HCT116 (cell line): ENCODE measurements around the gene DNAH9. TPM values are rescaled to one million over a fixed set of nuclear protein-coding genes. Genes with fewer than 3 reads are reported as not detected.

Source experiments
- ATAC-seq: fragments of 200-7000 bp; cut with Tn5 transposase; 2 replicates; pipeline ENCODE4 v1.9.1; 2020; ENCODE audit warnings: mild to moderate bottlenecking, moderate library complexity
- BruUV-seq: library from RNA; stranded (reverse); fragments of 400-500 nt; replicated peaks from 2 replicates; lab custom pipeline; 2021; lab: Mats Ljungman, UMichigan
- CTCF ChIA-PET: fragments of 300-600 bp; sonication (Branson Sonifier 250); formaldehyde crosslinking; loops from one replicate; lab custom pipeline; 2021; ENCODE audit warnings: antibody characterized with exemption; lab: Charles Lee
- POLR2A ChIA-PET: fragments of 300-600, 350-600 bp; sonication (Branson Sonifier 250); formaldehyde crosslinking; loops from one replicate; lab custom pipeline; 2021; ENCODE audit warnings: antibody characterized with exemption; lab: Charles Lee
- RAD21 ChIA-PET, 2 experiments: fragments of 300-600 bp; sonication (Branson Sonifier 250); formaldehyde crosslinking; loops; one replicate each; lab custom pipeline; 2023; ENCODE audit warnings: low total read pairs in 2 of 2; ENCODE audit not compliant: uncharacterized antibody in 2 of 2, unreplicated experiment in 2 of 2, low non-redundant PET in 1 of 2; lab: Charles Lee
- DNase-seq: peaks from one replicate; pipeline ENCODE4 v3.0.0-alpha.2; 2010; ENCODE audit warnings: low read depth, low spot score
- H2AFZ ChIP-seq: fragments of 200-600 bp; shearing (Covaris generic), sonication (generic); 2 replicates; pipeline ENCODE4 v1.6.1; 2017; ENCODE audit warnings: low read depth, mixed run types, mixed read lengths, antibody characterized with exemption, low read length; ENCODE audit not compliant: poor library complexity, severe bottlenecking
- H3K27ac ChIP-seq: 2 replicates; pipeline ENCODE4 v1.5.1; 2012; ENCODE audit warnings: low read depth, low read length
- H3K27me3 ChIP-seq: fragments of 200-600 bp; sonication (generic); 2 replicates; pipeline ENCODE4 v1.6.1; 2016; ENCODE audit warnings: mixed run types, low read length, mixed read lengths; ENCODE audit not compliant: insufficient read depth
- H3K36me3 ChIP-seq, 2 experiments: fragments of 200-500 bp in 1 of 2; fragments of 200-600 bp in 1 of 2; sonication (Bioruptor generic) in 1 of 2; sonication (generic) in 1 of 2; 2 replicates each; pipeline versions ENCODE4 v1.5.1 to v1.6.1; 2014 to 2016; ENCODE audit warnings: low read length in 2 of 2, inconsistent platforms in 1 of 2, mixed read lengths in 1 of 2, mixed run types in 1 of 2; ENCODE audit not compliant: insufficient read depth in 2 of 2, control insufficient read depth in 1 of 2
- H3K4me1 ChIP-seq, 2 experiments: fragments of 200-600 bp in 1 of 2; sonication (generic) in 1 of 2; 2 replicates each; pipeline versions ENCODE4 v1.5.1 to v1.6.1; 2012 to 2017; ENCODE audit warnings: low read length in 2 of 2, inconsistent platforms in 1 of 2, mild to moderate bottlenecking in 1 of 2, mixed read lengths in 1 of 2, mixed run types in 1 of 2, moderate library complexity in 1 of 2; ENCODE audit not compliant: insufficient read depth in 2 of 2, control insufficient read depth in 1 of 2
- H3K4me2 ChIP-seq: fragments of 200-600 bp; sonication (generic); 2 replicates; pipeline ENCODE4 v1.6.1; 2017; ENCODE audit warnings: mixed run types, low read length, mixed read lengths
- H3K4me3 ChIP-seq, 2 experiments: fragments of 200-600 bp in 1 of 2; sonication (generic) in 1 of 2; replicated peaks in 1 of 2; 2 replicates each; pipeline ENCODE4 v1.5.1; 2011 to 2016; ENCODE audit warnings: low read length in 2 of 2, control low read depth in 1 of 2, low read depth in 1 of 2, mild to moderate bottlenecking in 1 of 2, mixed read lengths in 1 of 2, mixed run types in 1 of 2
- H3K79me2 ChIP-seq: fragments of 200-600 bp; sonication (generic); 2 replicates; pipeline ENCODE4 v1.6.1; 2017; ENCODE audit warnings: mild to moderate bottlenecking, mixed run types, low read length, moderate library complexity, mixed read lengths; ENCODE audit not compliant: insufficient read depth
- H3K9ac ChIP-seq: fragments of 200-600 bp; sonication (generic); 2 replicates; pipeline ENCODE4 v1.6.1; 2016; ENCODE audit warnings: low read length, mixed read lengths
- H3K9me2 ChIP-seq: fragments of 200-600 bp; sonication (generic), shearing (Covaris generic); 2 replicates; pipeline ENCODE4 v1.6.1; 2017; ENCODE audit warnings: mixed run types, mild to moderate bottlenecking, moderate library complexity; ENCODE audit not compliant: insufficient read depth
- H3K9me3 ChIP-seq, 2 experiments: fragments of 200-500 bp in 1 of 2; fragments of 200-600 bp in 1 of 2; sonication (Bioruptor generic) in 1 of 2; sonication (generic) in 1 of 2; 2 replicates each; pipeline ENCODE4 v1.6.1; 2014 to 2017; ENCODE audit warnings: low read length in 2 of 2, mixed read lengths in 2 of 2, inconsistent platforms in 1 of 2, low read depth in 1 of 2, mild to moderate bottlenecking in 1 of 2, mixed run types in 1 of 2, moderate library complexity in 1 of 2; ENCODE audit not compliant: control insufficient read depth in 1 of 2, insufficient read depth in 1 of 2
- H4K20me1 ChIP-seq: fragments of 200-600 bp; sonication (generic), shearing (Covaris generic); 2 replicates; pipeline ENCODE4 v1.6.1; 2017; ENCODE audit warnings: mixed run types, mild to moderate bottlenecking, moderate library complexity; ENCODE audit not compliant: insufficient read depth
- CBX3 ChIP-seq: IDR thresholded peaks from 2 replicates; pipeline ENCODE4 v1.6.1; 2012; ENCODE audit warnings: low read depth
- CTCF ChIP-seq, 3 experiments: fragments of 200-600 bp in 1 of 3; sonication (generic) in 1 of 3; IDR thresholded peaks in 2 of 3; conservative IDR thresholded peaks in 1 of 3; 2 replicates each; pipeline ENCODE4 v1.5.1; 2012 to 2017; ENCODE audit warnings: low read depth in 2 of 3, low read length in 2 of 3, antibody characterized with exemption in 1 of 3, borderline replicate concordance in 1 of 3, control low read depth in 1 of 3, mild to moderate bottlenecking in 1 of 3, mixed read lengths in 1 of 3, mixed run types in 1 of 3, moderate library complexity in 1 of 3; ENCODE audit not compliant: insufficient read depth in 1 of 3
- EGR1 ChIP-seq: IDR thresholded peaks from 2 replicates; pipeline ENCODE4 v1.6.1; 2012; ENCODE audit warnings: low read depth
- EZH2 ChIP-seq: fragments of 200-600 bp; sonication (generic); IDR thresholded peaks from 2 replicates; pipeline ENCODE4 v1.6.1; 2017; ENCODE audit warnings: antibody characterized with exemption, mixed run types
- FOSL1 ChIP-seq: IDR thresholded peaks from 2 replicates; pipeline ENCODE4 v1.6.1; 2012; ENCODE audit warnings: low read depth
- POLR2AphosphoS5 ChIP-seq: IDR thresholded peaks from 2 replicates; pipeline ENCODE4 v1.6.1; 2011; ENCODE audit warnings: mild to moderate bottlenecking, low read depth, low read length, moderate library complexity
- REST ChIP-seq: IDR thresholded peaks from 2 replicates; pipeline ENCODE4 v1.6.1; 2012; ENCODE audit warnings: low read depth
- SRF ChIP-seq: IDR thresholded peaks from 2 replicates; pipeline ENCODE4 v1.6.1; 2012; ENCODE audit warnings: low read depth
- ZBTB33 ChIP-seq: IDR thresholded peaks from 2 replicates; pipeline ENCODE4 v1.6.1; 2011; ENCODE audit warnings: mild to moderate bottlenecking, low read length, moderate library complexity; ENCODE audit not compliant: insufficient replicate concordance; ENCODE audit errors: extremely low read depth
- ZNF274 ChIP-seq: fragments of 200-500 bp; sonication (Bioruptor generic); IDR thresholded peaks from 2 replicates; pipeline ENCODE4 v1.6.1; 2014; ENCODE audit warnings: mild to moderate bottlenecking, low read depth, low read length, inconsistent platforms
- intact Hi-C: fragments of 100-400 bp; cut with micrococcal nuclease; formaldehyde crosslinking; loops from 2 replicates; pipeline ENCODE4 v1.10.0; 2022
- total RNA-seq: library from RNA; stranded (reverse); gene quantifications from one replicate; pipeline ENCODE4 v1.2.1, GENCODE V29; 2021; ENCODE audit not compliant: unreplicated experiment
- TF ChIP-seq, protein P1 (sequence below): IDR thresholded peaks from 2 replicates; pipeline ENCODE4 v1.6.1; 2012

Gene DNAH9
- total RNA-seq, 1 experiment from 2014 or later = not detected

DNA sequence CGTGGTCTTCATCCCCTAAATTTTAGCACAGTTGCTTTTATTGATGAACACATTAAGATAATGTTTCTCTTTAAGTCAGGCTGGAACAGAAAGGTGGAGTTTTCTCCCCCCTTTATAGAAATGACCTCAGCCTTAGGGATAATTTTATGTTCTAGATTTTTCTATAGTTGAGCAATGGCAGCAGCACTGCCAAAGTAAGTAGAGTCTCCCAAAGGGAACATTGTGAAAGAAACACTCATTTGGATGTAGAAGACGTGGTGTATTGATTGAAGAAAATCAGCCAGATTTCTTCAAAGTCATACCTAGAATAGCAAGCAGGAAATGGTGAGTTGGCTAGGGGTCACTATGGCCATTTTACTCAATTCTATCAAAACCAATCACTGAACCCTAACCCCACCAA, 122.5 kb downstream of the DNAH9 start:
- intact Hi-C loops = no loop called here
- RAD21 ChIA-PET = no interaction called here
- no TSS peak for BruUV-seq
- no peaks in the 10 kb centered on the region for H3K9me3 ChIP-seq
- no peaks in the 10 kb centered on the region for H3K4me1 ChIP-seq
- H3K27me3 ChIP-seq = peaks cover 16% of the 10 kb centered on the region
- no peak overlapping the region for H3K9ac ChIP-seq
- no peaks in the 10 kb centered on the region for H4K20me1 ChIP-seq
- DNase-seq = no peak
- ATAC-seq = no peak
- H3K36me3 ChIP-seq = no peaks in the 10 kb centered on the region
- H3K9me2 ChIP-seq = no peaks in the 10 kb centered on the region
- no peak overlapping the region for H3K27ac ChIP-seq
- POLR2A ChIA-PET = no interaction called here
- H2AFZ ChIP-seq = no peak overlapping the region
- CTCF ChIA-PET = no interaction called here
- H3K4me2 ChIP-seq = no peak overlapping the region
- no peak for TF ChIP-seq REST
- TF ChIP-seq, protein P1, sequence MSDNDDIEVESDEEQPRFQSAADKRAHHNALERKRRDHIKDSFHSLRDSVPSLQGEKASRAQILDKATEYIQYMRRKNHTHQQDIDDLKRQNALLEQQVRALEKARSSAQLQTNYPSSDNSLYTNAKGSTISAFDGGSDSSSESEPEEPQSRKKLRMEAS = no peak
- no peak for TF ChIP-seq FOSL1
- TF ChIP-seq SRF = no peak
- no peak for TF ChIP-seq ZNF274
- TF ChIP-seq CBX3 = no peak
- no peak for TF ChIP-seq EZH2
- no peak for TF ChIP-seq EGR1
- no peak for TF ChIP-seq ZBTB33
- no peak for TF ChIP-seq CTCF (IDR thresholded peaks at IDR 0.05 in 2 of 3, conservative IDR thresholded peaks at IDR 0.05 in 1 of 3; ENCODE audit: borderline replicate concordance in 1 of 3, insufficient read depth in 1 of 3, low read depth in 2 of 3, low read length in 2 of 3)
- no peak for TF ChIP-seq POLR2AphosphoS5
- TF ChIP-seq, all 23 proteins: peak for 0
- Histone ChIP-seq H3K79me2 (no peaks in the 10 kb centered on the region), H3K4me3 (no peak overlapping the region)
